SK-N-SH treated with all-trans-retinoic acid at 6 μM for 48 hours (cell line): ENCODE measurements around the gene EXOC8.

Experiments
- ATAC-seq: fragments of 200-7000 bp; cut with Tn5 transposase; 3 replicates; pipeline ENCODE4 v1.9.1; 2020; ENCODE audit warnings: mild to moderate bottlenecking, moderate library complexity
- ARNTL ChIP-seq: fragments of 450-650 bp; formaldehyde crosslinking; IDR thresholded peaks from 2 replicates; pipeline ENCODE4 v1.5.0; 2020; ENCODE audit warnings: low read depth, mild to moderate bottlenecking, moderate library complexity, borderline replicate concordance
- BACH2 ChIP-seq: fragments of 250-450 bp; sonication (Bioruptor Pico); IDR thresholded peaks from 2 replicates; pipeline ENCODE4 v1.9.0; 2021; ENCODE audit warnings: mild to moderate bottlenecking, borderline replicate concordance
- CREB5 ChIP-seq: fragments of 250-450 bp; sonication (Bioruptor Pico); IDR thresholded peaks from 2 replicates; pipeline ENCODE4 v1.5.1; 2020; ENCODE audit warnings: low read depth, mild to moderate bottlenecking, moderate library complexity
- CSDC2 ChIP-seq: fragments of 250-450 bp; sonication (Bioruptor Pico); IDR thresholded peaks from 2 replicates; pipeline ENCODE4 v1.5.0; 2020; ENCODE audit warnings: mild to moderate bottlenecking, moderate library complexity
- ESRRG ChIP-seq: fragments of 250-450 bp; sonication (Bioruptor Pico); IDR thresholded peaks from 2 replicates; pipeline ENCODE4 v1.6.1; 2021; ENCODE audit warnings: mild to moderate bottlenecking
- GLIS3 ChIP-seq: fragments of 250-450 bp; sonication (Bioruptor Pico); IDR thresholded peaks from 2 replicates; pipeline ENCODE4 v1.5.0; 2020; ENCODE audit warnings: mild to moderate bottlenecking, moderate library complexity
- ISL1 ChIP-seq: fragments of 250-450 bp; sonication (Bioruptor Pico); IDR thresholded peaks from 2 replicates; pipeline ENCODE4 v2.1.2; 2022; ENCODE audit warnings: mild to moderate bottlenecking, moderate library complexity
- POU6F1 ChIP-seq: fragments of 250-450 bp; sonication (Bioruptor Pico); IDR thresholded peaks from 2 replicates; pipeline ENCODE4 v1.8.0; 2021; ENCODE audit warnings: low read depth, mild to moderate bottlenecking, moderate library complexity, borderline replicate concordance
- PPARA ChIP-seq: fragments of 250-450 bp; sonication (Bioruptor Pico); IDR thresholded peaks from 2 replicates; pipeline ENCODE4 v1.5.0; 2020; ENCODE audit warnings: mild to moderate bottlenecking, borderline replicate concordance
- RARB ChIP-seq: fragments of 250-450 bp; sonication (Bioruptor Pico); IDR thresholded peaks from 2 replicates; pipeline ENCODE4 v1.8.0; 2021; ENCODE audit warnings: mild to moderate bottlenecking, moderate library complexity
- SNAI2 ChIP-seq: fragments of 250-450 bp; sonication (Bioruptor Pico); IDR thresholded peaks from 2 replicates; pipeline ENCODE4 v1.5.0; 2020; ENCODE audit warnings: mild to moderate bottlenecking, moderate library complexity
- TCF4 ChIP-seq: fragments of 250-450 bp; sonication (Bioruptor Pico); IDR thresholded peaks from 2 replicates; pipeline ENCODE4 v1.8.0; 2021; ENCODE audit warnings: mild to moderate bottlenecking, moderate library complexity, borderline replicate concordance
- TOX ChIP-seq: fragments of 250-450 bp; sonication (Bioruptor Pico); IDR thresholded peaks from 2 replicates; pipeline ENCODE4 v1.8.0; 2021; ENCODE audit warnings: mild to moderate bottlenecking, moderate library complexity, borderline replicate concordance
- ZC3H10 ChIP-seq: fragments of 250-450 bp; sonication (Bioruptor Pico); IDR thresholded peaks from 2 replicates; pipeline ENCODE4 v1.5.1; 2021; ENCODE audit warnings: mild to moderate bottlenecking, moderate library complexity
- ZNF8 ChIP-seq: fragments of 450-650 bp; formaldehyde crosslinking; IDR thresholded peaks from 2 replicates; pipeline ENCODE4 v1.5.0; 2020; ENCODE audit warnings: mild to moderate bottlenecking, moderate library complexity
- TF ChIP-seq, protein P1 (sequence below): fragments of 250-450 bp; sonication (Bioruptor Pico); IDR thresholded peaks from 2 replicates; pipeline ENCODE4 v1.5.0; 2020; ENCODE audit warnings: mild to moderate bottlenecking, moderate library complexity
- TF ChIP-seq, protein P2 (sequence below): fragments of 250-450 bp; sonication (Bioruptor Pico); IDR thresholded peaks from 2 replicates; pipeline ENCODE4 v1.5.1; 2021; ENCODE audit warnings: mild to moderate bottlenecking, moderate library complexity

The EXOC8 gene

GRCh38 chr1:231381729-231382128 is 44.1 kb upstream of the EXOC8 start:
- TF ChIP-seq, protein P1, sequence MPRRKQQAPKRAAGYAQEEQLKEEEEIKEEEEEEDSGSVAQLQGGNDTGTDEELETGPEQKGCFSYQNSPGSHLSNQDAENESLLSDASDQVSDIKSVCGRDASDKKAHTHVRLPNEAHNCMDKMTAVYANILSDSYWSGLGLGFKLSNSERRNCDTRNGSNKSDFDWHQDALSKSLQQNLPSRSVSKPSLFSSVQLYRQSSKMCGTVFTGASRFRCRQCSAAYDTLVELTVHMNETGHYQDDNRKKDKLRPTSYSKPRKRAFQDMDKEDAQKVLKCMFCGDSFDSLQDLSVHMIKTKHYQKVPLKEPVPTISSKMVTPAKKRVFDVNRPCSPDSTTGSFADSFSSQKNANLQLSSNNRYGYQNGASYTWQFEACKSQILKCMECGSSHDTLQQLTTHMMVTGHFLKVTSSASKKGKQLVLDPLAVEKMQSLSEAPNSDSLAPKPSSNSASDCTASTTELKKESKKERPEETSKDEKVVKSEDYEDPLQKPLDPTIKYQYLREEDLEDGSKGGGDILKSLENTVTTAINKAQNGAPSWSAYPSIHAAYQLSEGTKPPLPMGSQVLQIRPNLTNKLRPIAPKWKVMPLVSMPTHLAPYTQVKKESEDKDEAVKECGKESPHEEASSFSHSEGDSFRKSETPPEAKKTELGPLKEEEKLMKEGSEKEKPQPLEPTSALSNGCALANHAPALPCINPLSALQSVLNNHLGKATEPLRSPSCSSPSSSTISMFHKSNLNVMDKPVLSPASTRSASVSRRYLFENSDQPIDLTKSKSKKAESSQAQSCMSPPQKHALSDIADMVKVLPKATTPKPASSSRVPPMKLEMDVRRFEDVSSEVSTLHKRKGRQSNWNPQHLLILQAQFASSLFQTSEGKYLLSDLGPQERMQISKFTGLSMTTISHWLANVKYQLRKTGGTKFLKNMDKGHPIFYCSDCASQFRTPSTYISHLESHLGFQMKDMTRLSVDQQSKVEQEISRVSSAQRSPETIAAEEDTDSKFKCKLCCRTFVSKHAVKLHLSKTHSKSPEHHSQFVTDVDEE (CRISPR knock-in tag), result no peak
- TF ChIP-seq, protein P2, sequence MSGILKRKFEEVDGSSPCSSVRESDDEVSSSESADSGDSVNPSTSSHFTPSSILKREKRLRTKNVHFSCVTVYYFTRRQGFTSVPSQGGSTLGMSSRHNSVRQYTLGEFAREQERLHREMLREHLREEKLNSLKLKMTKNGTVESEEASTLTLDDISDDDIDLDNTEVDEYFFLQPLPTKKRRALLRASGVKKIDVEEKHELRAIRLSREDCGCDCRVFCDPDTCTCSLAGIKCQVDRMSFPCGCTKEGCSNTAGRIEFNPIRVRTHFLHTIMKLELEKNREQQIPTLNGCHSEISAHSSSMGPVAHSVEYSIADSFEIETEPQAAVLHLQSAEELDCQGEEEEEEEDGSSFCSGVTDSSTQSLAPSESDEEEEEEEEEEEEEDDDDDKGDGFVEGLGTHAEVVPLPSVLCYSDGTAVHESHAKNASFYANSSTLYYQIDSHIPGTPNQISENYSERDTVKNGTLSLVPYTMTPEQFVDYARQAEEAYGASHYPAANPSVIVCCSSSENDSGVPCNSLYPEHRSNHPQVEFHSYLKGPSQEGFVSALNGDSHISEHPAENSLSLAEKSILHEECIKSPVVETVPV (CRISPR knock-in tag), result no peak
- TF ChIP-seq GLIS3 (CRISPR knock-in tag) (no peak), PPARA (CRISPR knock-in tag) (no peak), TOX (CRISPR knock-in tag) (no peak), SNAI2 (no peak), ISL1 (no peak), ARNTL (no peak), RARB (CRISPR knock-in tag) (no peak), ESRRG (no peak), POU6F1 (CRISPR knock-in tag) (no peak), CREB5 (CRISPR knock-in tag) (no peak), CSDC2 (no peak), BACH2 (CRISPR knock-in tag) (no peak), TCF4 (CRISPR knock-in tag) (no peak), ZC3H10 (no peak), ZNF8 (CRISPR knock-in tag) (no peak)
- no peak for ATAC-seq

DNA sequence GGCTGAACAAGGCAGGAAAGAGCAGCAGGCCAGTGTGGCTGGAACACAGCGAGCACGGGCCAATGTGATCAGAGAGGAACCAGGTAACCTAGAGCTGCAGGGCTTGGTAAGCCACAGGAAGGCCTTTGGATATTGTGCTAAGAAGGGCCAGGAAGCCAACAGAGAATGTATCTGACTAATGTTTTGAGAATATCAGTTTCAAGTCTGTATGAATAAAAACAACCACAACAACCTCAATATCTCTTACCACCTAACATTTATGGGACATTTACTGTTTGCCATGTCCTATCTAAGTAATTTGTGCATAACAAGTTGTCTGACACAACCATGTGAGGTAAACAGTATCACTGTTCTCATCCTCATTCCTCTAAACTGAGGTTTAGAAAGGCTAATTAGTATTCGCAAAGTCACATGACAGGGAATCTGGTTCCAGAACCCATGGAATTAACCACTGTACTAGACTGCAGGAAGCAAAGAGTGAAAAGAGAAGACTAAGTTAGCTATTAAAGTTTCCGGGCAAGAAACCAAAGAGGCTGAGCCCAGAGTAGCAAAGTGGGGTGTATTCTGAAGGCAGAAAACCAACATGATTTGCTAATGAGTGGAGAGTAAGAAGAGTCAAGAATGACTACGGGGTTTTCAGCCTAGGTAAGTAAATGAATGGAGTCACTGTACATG is 39.4 kb upstream of the EXOC8 start:
- TF ChIP-seq ISL1 (no peak), BACH2 (CRISPR knock-in tag) (no peak), POU6F1 (CRISPR knock-in tag) (no peak)
- TF ChIP-seq, all 23 proteins: peak for 0
- ATAC-seq, result peak; percentile 33

- ATAC-seq, result peak; percentile 37; the same call in 2 of the 3 replicates
- TF ChIP-seq TOX (CRISPR knock-in tag) (no peak), SNAI2 (no peak), RARB (CRISPR knock-in tag) (no peak), ZC3H10 (no peak), POU6F1 (CRISPR knock-in tag) (no peak)
These were observed 38.4 kb upstream of the EXOC8 start for GRCh38 chr1:231376101-231376500.
